Epithelial cell of proximal tubule (primary cell): Measurements from ENCODE around the gene CORO7. TPM values are rescaled to one million over a fixed set of nuclear protein-coding genes. Genes with fewer than 3 reads are reported as not detected.
"Not testable (repeated sequence)": the region's sequence is repeated elsewhere in the genome, so short reads cannot be mapped to it uniquely, and the experiment has no call there.

ENCODE experiments used
- DNase-seq: peaks from one replicate; pipeline ENCODE4 v3.0.0-alpha.2; 2011; ENCODE audit warnings: low read depth
- H3K4me3 ChIP-seq: 2 replicates; pipeline ENCODE4 v1.5.1; 2011; ENCODE audit warnings: low read depth, mild to moderate bottlenecking, low read length
- CTCF ChIP-seq: conservative IDR thresholded peaks from 2 replicates; pipeline ENCODE4 v1.5.1; 2012; ENCODE audit warnings: low read depth, mild to moderate bottlenecking, low read length
- total RNA-seq: library from RNA; depleted of rRNA; stranded (reverse); fragments of >200 nt; gene quantifications from 2 replicates; pipeline ENCODE4 v1.2.3, GENCODE V29; 2015

The CORO7 gene
- total RNA-seq, 1 donor from 2014 or later, result 101 TPM

GRCh38 chr16:4401510-4401909 lies 14.9 kb downstream of the CORO7 start:
- DNase-seq, result no peak
- no peak for TF ChIP-seq CTCF
- no peak overlapping the region for H3K4me3 ChIP-seq

GRCh38 chr16:4401094-4401501 lies 15.3 kb downstream of the CORO7 start:
- no peak overlapping the region for H3K4me3 ChIP-seq
- no peak for TF ChIP-seq CTCF
- no peak for DNase-seq

- H3K4me3 ChIP-seq, result no peak overlapping the region
- TF ChIP-seq CTCF, result no peak
- DNase-seq, result no peak
These were observed 17.2 kb downstream of the CORO7 start for GRCh38 chr16:4399001-4399730.

- TF ChIP-seq CTCF, result no peak
- DNase-seq, result no peak
- no peak overlapping the region for H3K4me3 ChIP-seq
These were observed 21.2 kb downstream of the CORO7 start for GRCh38 chr16:4395055-4395726.

GRCh38 chr16:4393850-4394249 lies 22.5 kb downstream of the CORO7 start:
- H3K4me3 ChIP-seq, DNase-seq: not testable (repeated sequence)

- no peak for TF ChIP-seq CTCF
- H3K4me3 ChIP-seq, result no peak overlapping the region
- DNase-seq, result no peak
These were observed 23.2 kb downstream of the CORO7 start for GRCh38 chr16:4393240-4393600.

- no peak for TF ChIP-seq CTCF
- no peak overlapping the region for H3K4me3 ChIP-seq
- DNase-seq, result no peak
These were observed 23.8 kb downstream of the CORO7 start for GRCh38 chr16:4392382-4393239.
